NB4 (cell line): ENCODE measurements around the gene NHLRC2.

Experiments
- CTCF ChIP-seq: IDR thresholded peaks from one replicate; pipeline ENCODE4 v1.5.1; 2012; ENCODE audit warnings: low read depth, low read length
- MYC ChIP-seq: IDR thresholded peaks from 2 replicates; pipeline ENCODE4 v1.6.1; 2011; ENCODE audit warnings: low read depth, low read length
- POLR2A ChIP-seq: IDR thresholded peaks from 2 replicates; pipeline ENCODE4 v1.6.1; 2011; ENCODE audit warnings: mild to moderate bottlenecking; ENCODE audit not compliant: insufficient read length; ENCODE audit errors: extremely low read depth

- no peak for TF ChIP-seq POLR2A
- TF ChIP-seq CTCF: no peak
- TF ChIP-seq MYC: no peak
Observed at GRCh38 chr10:113893570-113893969, 39.1 kb downstream of the NHLRC2 start.
